ENCODE results near the gene UCN.

UCN gene

DNA sequence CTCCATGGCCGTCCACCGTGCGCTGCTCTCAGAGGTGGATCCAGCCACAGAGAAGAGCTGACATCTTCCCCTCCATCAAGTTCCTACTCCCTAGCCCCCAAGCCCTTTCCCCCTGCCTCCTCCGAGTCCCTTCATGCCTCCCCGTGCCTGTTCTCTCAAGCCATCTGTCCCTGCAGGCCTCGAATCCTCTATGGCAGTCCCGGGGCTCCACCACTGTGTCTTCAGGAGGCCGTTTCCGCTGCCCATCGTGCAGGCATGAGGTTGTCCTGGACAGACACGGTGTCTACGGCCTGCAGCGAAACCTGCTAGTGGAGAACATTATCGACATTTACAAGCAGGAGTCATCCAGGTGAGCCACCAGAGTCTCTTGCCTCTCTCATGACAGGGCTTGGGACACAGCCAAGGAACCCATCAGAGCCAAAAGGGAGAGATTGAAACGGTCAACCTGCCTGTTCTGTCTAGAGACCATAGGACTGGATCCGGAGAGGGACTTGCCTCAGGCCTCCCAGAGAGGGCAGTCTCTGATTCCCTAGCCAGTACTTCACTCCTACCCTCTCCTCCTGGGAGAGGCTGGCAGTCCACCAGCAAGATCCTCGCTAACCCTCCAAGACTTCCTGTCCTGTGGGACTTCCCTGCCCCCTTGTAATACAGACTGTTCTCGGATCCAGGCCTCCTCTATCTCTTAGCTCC is 9.7 kb downstream of the UCN start (continued):
- no peak for TF ChIP-seq ZNF701 (tag by site-specific recombination; IDR thresholded peaks at IDR 0.05)
- TF ChIP-seq OVOL3 (tag by site-specific recombination; IDR thresholded peaks at IDR 0.05), result no peak
- no peak for TF ChIP-seq GLI2 (tag by site-specific recombination; IDR thresholded peaks at IDR 0.05; ENCODE audit: borderline replicate concordance, low read depth)
- no peak for TF ChIP-seq ZNF2 (tag by site-specific recombination; IDR thresholded peaks at IDR 0.05)

DNA sequence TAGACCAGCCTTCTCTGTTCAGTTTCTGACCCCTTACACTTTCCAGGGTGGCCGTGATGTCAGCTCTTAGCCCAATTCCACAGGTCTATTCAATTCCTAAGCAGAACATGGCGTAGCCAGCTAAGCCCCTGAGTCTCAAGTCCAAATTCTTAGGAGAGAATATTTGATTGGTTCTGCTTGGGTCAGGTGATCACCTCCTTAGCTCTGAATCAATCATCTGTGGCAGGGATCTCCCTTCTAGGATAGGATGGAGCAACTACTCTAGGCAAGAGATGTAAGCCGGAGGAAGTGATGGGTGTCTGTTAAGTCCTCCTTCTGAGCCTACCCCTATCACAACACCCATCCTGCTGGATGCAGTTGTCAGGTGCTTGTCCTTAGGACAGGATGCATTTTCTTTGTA is 11.1 kb downstream of the UCN start:
- peaks cover 13% of the 10 kb centered on the region for H3K4me1 ChIP-seq (ENCODE audit: control insufficient read depth, insufficient read depth, low read length)
- ChIA-PET CTCF (interaction anchor here (0.6 to 17.4 kb wide), 2 partner anchors 15 to 72 kb away, joined by 6 to 211 read pairs; partner anchors contain the start of gene TRIM54), POLR2A (no interaction called here)
- H3K36me3 ChIP-seq (ENCODE audit: control insufficient read depth in 2 of 2, insufficient read depth in 1 of 2, low read length in 2 of 2), result no peaks in the 10 kb centered on the region
- no peaks in the 10 kb centered on the region for H3K9me3 ChIP-seq (ENCODE audit: control insufficient read depth, insufficient read depth, low read depth, low read length)
- H3K27ac ChIP-seq (ENCODE audit: extremely low read depth, low read depth, low read length), result no peak overlapping the region
- TF ChIP-seq BCL11B (tag by site-specific recombination; IDR thresholded peaks at IDR 0.05; ENCODE audit: low read depth) (no peak), ZNF555 (tag by site-specific recombination; conservative IDR thresholded peaks at IDR 0.05) (no peak), MZF1 (tag by site-specific recombination; IDR thresholded peaks at IDR 0.05; ENCODE audit: borderline replicate concordance) (no peak), HOXC10 (CRISPR knock-in tag; IDR thresholded peaks at IDR 0.05) (no peak), ZNF324 (tag by site-specific recombination; IDR thresholded peaks at IDR 0.05) (no peak), ZNF175 (tag by site-specific recombination; IDR thresholded peaks at IDR 0.05) (no peak), WT1 (tag by site-specific recombination; IDR thresholded peaks at IDR 0.05) (no peak), ZNF266 (tag by site-specific recombination; IDR thresholded peaks at IDR 0.05; ENCODE audit: low read depth) (no peak), ZNF362 (tag by site-specific recombination; IDR thresholded peaks at IDR 0.05) (no peak), ZNF549 (tag by site-specific recombination; IDR thresholded peaks at IDR 0.05) (no peak)
- no peak overlapping the region for H3K4me3 ChIP-seq (ENCODE audit: low read depth, low read length)

GRCh38 chr2:27296481-27296880 is 11.8 kb downstream of the UCN start:
- ChIA-PET CTCF (interaction anchor here (0.6 to 17.4 kb wide), 2 partner anchors 14 to 50 kb away, joined by 3 to 211 read pairs; partner anchors contain the start of gene TRIM54), POLR2A (no interaction called here)
- H3K4me3 ChIP-seq (ENCODE audit: low read depth, low read length), result no peak overlapping the region
- H3K9me3 ChIP-seq (ENCODE audit: control insufficient read depth, insufficient read depth, low read depth, low read length), result no peaks in the 10 kb centered on the region
- peaks cover 13% of the 10 kb centered on the region for H3K4me1 ChIP-seq (ENCODE audit: control insufficient read depth, insufficient read depth, low read length)
- no peak overlapping the region for H3K27ac ChIP-seq (ENCODE audit: extremely low read depth, low read depth, low read length)
- no peaks in the 10 kb centered on the region for H3K36me3 ChIP-seq (ENCODE audit: control insufficient read depth in 2 of 2, insufficient read depth in 1 of 2, low read length in 2 of 2)
- TF ChIP-seq, protein P1, sequence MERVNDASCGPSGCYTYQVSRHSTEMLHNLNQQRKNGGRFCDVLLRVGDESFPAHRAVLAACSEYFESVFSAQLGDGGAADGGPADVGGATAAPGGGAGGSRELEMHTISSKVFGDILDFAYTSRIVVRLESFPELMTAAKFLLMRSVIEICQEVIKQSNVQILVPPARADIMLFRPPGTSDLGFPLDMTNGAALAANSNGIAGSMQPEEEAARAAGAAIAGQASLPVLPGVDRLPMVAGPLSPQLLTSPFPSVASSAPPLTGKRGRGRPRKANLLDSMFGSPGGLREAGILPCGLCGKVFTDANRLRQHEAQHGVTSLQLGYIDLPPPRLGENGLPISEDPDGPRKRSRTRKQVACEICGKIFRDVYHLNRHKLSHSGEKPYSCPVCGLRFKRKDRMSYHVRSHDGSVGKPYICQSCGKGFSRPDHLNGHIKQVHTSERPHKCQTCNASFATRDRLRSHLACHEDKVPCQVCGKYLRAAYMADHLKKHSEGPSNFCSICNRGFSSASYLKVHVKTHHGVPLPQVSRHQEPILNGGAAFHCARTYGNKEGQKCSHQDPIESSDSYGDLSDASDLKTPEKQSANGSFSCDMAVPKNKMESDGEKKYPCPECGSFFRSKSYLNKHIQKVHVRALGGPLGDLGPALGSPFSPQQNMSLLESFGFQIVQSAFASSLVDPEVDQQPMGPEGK (tag by site-specific recombination; IDR thresholded peaks at IDR 0.05), result no peak
- TF ChIP-seq ZNF514 (tag by site-specific recombination; IDR thresholded peaks at IDR 0.05) (no peak), ZNF114 (tag by site-specific recombination; IDR thresholded peaks at IDR 0.05) (no peak), SALL2 (tag by site-specific recombination; IDR thresholded peaks at IDR 0.05; ENCODE audit: borderline replicate concordance) (no peak), ZBTB49 (tag by site-specific recombination; IDR thresholded peaks at IDR 0.05; ENCODE audit: low read depth) (no peak), ZNF837 (tag by site-specific recombination; IDR thresholded peaks at IDR 0.05) (no peak), ZNF211 (tag by site-specific recombination; IDR thresholded peaks at IDR 0.05; ENCODE audit: low read depth) (no peak), ZNF473 (tag by site-specific recombination; IDR thresholded peaks at IDR 0.05) (no peak), ZNF23 (tag by site-specific recombination; IDR thresholded peaks at IDR 0.05; ENCODE audit: borderline replicate concordance) (no peak)
- TF ChIP-seq, protein P2, sequence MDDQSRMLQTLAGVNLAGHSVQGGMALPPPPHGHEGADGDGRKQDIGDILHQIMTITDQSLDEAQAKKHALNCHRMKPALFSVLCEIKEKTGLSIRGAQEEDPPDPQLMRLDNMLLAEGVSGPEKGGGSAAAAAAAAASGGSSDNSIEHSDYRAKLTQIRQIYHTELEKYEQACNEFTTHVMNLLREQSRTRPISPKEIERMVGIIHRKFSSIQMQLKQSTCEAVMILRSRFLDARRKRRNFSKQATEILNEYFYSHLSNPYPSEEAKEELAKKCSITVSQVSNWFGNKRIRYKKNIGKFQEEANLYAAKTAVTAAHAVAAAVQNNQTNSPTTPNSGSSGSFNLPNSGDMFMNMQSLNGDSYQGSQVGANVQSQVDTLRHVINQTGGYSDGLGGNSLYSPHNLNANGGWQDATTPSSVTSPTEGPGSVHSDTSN (CRISPR knock-in tag; IDR thresholded peaks at IDR 0.05), result no peak

Data from HEK293 (cell line).